HG03039 (cell line): ENCODE results near the gene ROR1.

Source experiments
- ATAC-seq: cut with Tn5 transposase; IDR thresholded peaks from one replicate; pipeline ENCODE4 v1.9.1; 2021; ENCODE audit warnings: mild to moderate bottlenecking, moderate library complexity; ENCODE audit not compliant: unreplicated experiment

The ROR1 gene

DNA sequence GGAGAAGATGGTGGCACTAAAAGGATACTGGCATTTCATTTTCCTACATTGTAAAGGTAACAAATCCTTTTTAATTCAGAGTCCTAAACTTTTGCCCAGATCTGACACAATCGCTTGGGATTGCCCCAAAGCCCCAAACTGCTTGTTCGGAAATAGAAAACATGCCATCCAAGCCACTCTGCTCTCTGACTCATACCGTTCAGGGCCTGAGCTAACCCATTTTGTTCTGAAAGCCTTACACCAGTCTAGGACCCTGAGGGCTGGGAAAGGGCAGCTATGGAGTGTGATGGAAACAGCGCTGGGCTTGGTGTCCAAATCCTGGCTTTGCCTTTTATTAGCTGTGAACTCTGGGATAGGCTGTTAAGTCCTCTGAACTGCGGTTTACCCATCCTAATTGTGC, 270.2 kb downstream of the ROR1 start:
- ATAC-seq = no peak

DNA sequence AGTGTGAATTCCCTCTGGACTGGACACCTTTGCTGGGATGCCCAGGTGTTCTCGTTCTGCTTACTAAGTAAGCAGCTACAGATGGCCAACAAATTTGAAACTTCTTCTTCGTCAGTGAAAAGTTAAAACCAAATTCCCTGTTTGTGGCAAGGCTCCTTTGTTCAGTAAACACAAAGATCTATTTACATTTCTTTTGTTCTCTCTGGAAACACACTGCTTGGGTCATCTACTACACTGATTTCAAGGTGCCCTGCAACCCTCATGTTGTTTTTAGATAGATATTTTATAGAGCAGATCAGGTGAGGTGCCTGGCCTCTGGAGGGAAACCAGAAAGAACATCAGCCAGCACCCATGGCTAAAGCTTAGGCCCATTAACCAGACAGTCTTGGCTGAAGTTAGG, 272.4 kb downstream of the ROR1 start:
- no peak for ATAC-seq

DNA sequence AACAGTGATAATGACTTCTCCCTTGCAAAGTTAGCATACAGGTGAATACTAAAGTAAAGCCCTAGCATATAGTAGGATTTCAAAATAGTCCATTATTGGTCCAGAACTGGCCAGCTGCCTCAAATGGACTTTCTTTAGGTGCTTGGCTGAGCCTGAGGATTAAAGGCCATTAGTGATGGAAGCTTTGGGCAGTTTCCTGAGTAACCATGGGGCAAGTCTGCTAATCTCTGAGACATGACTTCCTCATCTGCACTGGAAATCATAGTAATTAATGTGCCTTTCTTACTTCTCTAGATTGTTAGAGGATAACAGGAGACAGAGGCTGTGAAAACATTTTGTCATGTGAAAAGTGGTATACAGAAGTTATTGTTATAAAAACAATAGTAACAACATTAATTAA, 273.1 kb downstream of the ROR1 start:
- ATAC-seq = no peak

DNA sequence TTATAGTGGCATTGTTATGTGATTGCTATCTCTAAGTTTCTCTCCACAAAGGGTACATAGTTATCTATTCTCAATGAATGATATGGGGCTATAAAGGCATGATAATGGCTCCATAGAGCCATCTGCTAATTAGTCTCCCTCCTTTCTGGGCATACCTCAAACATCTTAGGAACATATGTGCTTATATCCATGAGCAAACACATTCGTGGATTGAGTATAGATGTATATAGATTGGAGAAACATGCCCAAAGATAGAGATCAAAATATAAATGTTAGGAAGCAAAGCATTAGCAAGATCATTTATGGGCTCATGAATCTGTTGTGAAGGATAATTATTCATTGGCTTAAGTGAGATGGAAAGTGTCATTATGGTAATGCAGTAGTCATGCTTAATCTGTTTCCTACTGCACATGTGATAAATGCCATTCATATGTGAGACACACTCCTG, 273.8 kb downstream of the ROR1 start:
- no peak for ATAC-seq

DNA sequence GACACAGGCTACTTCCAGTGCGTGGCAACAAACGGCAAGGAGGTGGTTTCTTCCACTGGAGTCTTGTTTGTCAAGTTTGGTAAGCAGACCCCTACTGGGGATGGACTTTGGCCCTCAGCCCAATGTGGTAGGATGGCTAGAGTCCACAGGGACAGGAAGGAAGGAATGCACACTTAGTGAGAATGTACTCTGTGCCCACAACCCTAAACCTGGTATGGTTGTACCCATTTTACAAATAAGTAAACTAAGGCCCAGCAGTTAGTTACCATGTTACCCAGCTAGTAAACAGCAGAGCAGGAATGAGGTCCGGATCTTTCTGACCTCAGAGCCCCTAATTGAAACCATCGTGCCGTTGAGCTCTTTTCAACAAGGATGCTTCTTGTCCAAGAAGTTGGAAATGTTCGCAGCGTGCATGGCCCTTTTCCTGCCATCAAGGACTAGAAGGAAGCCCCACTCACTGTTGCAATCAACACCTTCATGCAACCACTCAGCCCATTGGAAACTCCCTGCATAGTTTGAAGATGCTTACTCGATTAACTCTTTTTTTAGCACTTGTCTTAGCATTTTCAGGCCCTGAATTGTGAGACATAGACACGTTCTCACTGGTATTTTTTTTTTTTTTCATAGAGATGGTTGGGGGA, 276.2 kb downstream of the ROR1 start:
- no peak for ATAC-seq

DNA sequence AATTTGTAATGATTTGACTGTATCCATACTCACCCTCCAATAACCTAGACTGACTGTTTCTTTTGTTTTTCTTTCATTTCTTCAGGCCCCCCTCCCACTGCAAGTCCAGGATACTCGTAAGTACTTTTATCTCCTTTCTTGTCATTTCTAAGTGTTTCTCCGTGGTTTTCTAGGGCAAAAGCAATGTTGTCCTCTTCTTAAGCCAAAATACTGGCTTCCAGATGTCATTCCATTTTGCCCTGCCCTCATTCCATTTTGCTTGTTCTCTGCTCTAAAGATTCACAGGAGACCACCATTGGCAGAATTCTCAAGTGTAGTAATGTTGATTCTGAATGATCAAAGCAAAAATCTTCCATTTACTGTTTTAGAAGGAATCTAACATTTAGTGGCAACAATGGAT, 276.8 kb downstream of the ROR1 start:
- no peak for ATAC-seq

DNA sequence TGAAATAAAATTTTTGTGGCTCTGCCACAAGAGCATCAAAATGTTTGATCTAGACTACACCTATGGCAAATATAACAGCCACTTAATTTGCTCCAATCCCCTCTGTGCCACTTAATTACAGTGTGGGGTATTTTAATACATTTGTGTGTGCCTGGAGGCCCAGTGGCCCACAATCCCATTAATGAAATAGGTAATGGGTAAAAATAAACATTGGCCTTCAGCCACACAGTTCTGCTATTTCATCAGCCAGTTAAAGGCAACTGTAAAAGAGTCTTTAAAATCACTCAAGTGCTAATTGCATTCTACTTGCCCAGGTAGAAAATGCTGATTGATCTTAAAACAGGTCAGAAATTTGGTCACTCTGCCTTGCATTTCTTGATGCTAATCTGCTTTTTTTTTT, 278.0 kb downstream of the ROR1 start:
- ATAC-seq = no peak

DNA sequence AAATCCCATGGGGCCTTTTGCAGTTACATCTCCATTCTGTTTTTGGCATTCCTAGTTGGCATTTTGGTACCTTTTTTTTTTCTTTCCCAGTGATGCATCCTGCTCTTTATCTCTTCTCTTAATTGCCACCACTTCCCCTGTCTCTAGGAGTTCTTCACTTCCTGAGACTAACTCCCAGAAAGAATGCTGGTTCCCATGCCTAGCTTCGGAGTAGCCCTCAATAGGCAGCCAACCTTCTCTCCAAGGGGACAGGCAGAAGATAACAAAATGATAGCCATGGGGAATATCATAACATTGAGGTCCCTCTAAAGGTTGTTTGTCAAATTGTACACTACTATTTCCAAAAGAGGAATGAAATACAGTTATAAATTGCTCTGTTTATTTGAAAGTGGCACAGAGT, 279.0 kb downstream of the ROR1 start:
- no peak for ATAC-seq

DNA sequence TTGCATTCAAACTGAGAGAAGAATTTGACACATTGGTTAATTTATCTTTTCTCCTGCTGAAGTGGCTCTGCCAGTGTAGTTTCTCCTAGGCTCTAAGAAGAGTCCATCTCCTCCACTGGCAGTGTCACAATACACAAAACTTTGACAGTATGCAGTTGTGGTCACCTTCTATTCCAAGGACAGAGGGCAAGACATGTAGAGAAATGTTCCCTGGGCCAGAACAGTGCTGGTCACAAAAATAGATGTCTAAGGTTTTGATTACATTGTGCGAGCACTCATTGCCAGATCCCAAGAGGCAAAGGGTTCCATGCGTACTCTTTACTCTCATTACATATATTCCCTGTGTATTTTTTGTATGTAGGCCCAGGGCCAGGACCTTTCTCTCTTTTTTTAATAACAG, 281.5 kb downstream of the ROR1 start:
- no peak for ATAC-seq

DNA sequence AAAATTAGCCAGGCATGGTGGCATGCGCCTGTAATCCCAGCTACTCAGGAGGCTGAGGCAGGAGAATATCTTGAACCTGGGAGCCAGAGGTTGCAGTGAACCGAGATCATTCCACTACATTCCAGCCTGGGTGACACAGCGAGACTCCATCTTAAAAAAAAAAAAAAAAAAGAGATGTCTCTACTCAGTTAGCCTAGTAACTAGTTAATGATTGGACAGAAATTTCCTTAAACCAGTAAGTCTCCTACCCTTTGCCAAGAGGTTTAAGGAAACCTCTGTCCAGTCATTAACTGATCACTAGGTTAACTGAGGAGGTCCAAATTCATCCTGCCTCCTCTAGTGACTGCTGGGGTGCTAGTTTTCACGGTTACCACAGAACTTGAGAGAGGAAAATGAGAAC, 285.7 kb downstream of the ROR1 start:
- no peak for ATAC-seq

DNA sequence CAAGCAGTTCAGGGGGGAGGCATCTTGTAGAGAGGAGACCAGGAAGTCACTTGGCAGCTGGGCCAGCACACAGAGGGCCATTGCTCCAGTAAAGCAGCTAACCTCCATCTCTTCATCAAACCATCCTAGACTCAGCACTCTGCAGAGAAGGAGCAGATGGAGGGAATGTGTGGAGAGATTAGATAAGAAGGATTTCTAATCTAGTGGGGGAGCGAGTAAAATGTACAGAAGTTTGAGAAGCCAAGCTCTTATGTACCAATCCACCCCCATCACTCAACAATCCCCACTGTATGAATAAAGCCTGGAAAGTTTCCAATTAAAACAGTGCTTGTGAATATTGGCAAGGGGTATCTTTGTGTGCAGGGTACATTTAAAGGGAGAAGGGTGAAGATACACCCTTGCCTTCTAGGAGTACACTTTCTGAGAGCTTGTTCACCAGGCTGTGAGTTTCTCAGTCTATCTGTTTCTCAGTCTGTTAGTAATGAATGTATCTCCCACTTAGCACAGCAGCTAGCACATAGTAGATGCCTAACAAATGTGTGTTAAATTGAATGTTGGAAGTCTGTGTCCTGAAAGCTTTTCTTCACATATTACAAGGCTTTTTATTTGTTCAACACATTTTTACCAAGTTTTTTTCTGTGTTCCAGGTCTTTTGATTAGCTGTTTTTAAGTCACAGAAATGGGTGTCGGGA, 286.9 kb downstream of the ROR1 start:
- no peak for ATAC-seq

DNA sequence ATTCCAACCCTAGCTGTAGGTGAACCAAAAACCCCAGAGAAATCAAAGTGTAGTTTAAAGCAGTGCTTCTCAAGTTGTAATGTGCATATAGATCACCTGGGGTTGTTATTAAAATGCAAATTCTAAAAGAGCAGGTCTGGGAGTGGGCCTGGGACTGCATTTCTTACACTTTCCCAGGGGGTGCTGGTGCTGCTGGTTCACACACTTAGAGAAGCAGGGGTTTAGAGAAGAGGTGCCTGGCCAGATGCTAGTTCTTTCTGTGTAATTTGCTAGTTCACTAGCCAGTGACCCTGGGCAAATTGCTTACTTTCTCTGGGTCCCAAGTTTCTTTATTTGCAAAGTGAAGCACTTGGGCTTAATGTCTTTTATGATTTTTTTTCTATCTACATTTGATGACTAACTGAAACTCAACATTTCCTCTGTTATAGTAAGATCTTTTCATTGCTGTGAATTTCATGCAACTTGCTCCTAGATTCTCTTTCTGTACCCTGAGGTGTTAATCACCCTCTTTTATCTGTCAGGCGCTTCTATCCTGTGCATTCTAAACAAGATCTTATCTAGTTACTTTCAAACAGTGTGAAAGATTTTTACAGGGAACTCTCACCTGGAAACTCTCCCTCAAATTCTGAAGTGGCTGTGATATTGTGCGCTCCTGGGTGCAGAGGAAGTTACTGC, 287.8 kb downstream of the ROR1 start:
- no peak for ATAC-seq

DNA sequence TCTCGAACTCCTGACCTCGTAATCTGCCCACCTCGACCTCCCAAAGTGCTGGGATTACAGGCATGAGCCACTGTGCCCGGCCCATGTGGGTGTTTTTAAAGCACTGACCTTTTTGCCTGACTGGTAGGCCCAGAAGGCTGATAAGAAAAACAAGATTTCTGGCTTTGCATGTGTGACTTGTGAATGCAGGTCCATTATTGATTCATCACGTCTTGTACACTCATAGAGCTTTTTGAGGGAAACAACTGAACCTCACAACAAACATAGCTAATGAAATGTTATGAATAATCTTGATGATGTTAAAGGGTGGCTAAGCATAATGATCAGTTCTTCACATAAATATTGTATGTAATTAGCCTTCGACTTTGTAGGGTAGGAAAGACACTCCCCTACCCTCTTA, 288.7 kb downstream of the ROR1 start:
- no peak for ATAC-seq

DNA sequence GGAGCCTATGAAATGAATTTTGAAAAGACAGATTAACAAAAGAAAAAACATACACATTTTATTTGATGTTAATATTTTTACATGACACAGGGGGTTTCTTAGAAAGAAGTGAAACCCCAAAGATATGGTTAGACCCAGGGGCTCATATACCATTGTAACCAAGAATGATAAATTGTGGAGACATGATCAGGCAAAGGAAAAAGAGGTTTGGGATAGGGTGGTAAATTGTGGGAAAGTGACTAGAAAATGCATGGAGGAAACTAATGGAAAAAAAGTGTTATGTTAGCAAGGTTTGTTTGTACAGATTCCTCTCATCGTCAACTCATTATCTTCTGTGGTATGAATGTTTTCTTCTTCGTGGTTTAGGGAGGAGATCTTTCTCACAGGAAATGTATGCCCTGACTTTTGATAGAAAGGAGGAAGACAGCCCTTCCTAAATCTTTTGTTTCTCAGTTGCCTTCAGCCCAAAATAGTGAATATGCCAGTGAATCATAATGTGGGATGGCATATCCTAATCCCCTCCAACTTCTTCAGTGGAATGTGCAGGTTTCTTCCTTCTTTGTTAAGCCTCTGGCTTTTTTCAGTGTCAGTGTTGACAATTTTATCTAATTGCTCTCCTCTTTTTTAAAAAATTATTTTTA, 289.2 kb downstream of the ROR1 start:
- no peak for ATAC-seq

DNA sequence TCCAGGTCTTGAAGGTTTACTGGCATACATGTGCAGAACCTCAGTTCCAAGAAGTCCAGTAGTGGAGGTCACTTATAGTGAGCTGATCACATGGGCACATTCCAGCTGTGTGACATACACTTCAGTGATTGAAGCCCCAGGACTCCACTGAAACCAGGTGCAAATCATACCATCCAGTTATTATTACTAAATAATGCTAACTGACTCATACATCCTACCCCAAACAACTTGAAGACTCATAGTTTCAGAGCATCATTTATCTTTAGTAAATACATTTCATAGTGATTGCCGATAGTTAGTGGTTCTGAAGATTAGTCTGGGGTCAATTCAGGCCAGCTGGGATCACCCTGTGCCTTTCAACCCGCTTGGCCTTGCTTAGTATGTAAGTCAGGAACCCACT, 291.8 kb downstream of the ROR1 start:
- ATAC-seq = no peak

DNA sequence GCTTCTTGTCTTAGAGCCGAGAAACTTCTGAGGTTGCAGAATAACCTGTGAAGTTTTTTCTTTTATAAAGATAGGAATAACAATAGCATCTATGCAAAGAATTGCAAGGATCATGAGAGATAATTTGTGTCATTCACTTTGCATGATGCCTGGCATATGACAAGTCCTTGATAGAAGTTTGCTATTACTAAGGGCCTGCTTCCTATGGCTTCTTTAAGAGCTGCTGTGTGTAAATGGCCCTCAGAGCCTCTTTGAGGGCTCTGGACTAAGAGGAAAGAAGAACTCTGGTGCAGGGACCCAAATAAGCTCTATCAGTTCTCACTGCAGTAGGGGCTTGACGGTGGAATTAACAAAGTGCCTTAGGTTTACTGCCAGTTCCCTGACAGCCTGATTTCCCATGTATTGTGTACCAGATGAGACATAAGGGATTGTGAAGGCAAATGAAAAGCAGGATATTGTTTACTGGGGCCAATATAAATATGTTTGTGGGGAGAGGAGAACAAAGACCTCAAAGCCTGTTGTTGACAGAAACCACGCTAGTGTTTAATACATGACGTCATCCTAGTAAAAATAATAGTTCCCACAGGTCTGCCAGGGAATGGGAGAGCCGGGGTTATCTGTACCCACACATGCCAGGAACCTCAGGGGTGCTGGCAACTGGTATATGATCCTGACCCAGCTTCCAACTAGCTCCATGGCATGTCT, 298.4 kb downstream of the ROR1 start:
- ATAC-seq = no peak

DNA sequence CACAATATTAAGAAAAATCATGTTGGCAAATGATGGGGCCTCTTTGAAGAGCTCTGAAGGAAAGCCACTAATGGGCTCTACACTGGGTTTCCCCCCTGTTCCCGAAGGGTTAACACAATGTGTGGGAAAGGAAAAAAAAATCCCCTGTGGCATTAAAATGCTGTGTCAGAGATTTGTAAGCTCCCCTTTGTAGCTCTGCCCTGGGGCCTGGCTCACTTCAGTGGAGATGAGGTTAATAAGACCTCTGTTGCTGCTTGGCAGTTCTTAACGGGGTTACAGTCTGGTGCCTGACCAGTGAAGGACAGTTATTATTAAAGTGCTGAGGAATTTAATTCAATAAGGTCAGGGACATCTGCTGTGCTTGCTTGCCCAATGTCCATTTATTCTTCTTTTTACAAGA, 299.9 kb downstream of the ROR1 start:
- ATAC-seq = no peak

DNA sequence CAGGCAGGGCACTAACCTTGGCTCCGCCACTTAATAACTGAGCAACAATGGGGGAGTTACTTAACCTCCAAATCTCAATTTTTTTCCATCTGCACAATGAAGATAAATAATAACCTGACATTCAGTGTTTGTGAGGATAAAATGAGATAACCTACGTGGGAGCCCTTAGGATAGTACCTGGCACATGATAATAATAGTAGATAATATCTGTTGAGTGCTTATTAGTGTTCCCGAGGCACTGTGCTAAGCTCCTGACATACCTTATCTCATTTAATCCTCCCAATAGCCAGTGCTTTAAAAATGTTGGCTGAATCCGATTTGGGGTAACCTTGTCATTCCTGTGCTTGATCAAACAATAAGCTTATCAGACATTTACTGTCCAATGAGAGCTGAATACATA, 300.9 kb downstream of the ROR1 start:
- no peak for ATAC-seq

DNA sequence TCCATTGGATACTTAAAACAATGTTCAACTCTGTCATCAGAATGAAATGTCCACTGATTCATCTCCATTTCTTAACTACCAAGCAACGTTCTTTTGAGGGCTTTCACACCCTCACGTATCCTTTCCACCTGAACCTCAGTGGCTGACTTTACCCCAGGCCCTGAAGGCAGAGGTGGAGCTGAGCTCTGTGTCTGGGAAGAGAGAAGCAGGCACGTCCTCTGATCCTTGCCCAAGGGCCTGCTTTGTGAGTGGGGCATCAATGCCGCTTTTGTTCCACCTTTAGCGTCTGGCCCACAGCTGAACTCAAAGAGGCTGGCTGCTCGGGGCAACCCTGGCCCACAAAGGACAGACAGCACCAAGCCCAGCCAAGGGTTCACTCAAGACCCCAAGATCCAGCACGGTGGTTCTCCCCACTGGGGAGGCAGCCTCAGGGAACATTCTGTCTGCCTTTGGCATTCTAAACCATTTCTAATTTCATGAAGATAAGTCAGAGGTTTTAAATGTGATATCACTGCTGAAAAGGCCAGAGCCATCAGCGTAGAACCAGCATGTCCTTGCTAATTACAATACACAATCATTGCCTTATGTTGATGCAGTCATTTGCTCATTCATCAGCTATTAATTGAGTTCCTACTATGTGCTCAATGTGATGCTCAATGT, 303.6 kb downstream of the ROR1 start:
- no peak for ATAC-seq

DNA sequence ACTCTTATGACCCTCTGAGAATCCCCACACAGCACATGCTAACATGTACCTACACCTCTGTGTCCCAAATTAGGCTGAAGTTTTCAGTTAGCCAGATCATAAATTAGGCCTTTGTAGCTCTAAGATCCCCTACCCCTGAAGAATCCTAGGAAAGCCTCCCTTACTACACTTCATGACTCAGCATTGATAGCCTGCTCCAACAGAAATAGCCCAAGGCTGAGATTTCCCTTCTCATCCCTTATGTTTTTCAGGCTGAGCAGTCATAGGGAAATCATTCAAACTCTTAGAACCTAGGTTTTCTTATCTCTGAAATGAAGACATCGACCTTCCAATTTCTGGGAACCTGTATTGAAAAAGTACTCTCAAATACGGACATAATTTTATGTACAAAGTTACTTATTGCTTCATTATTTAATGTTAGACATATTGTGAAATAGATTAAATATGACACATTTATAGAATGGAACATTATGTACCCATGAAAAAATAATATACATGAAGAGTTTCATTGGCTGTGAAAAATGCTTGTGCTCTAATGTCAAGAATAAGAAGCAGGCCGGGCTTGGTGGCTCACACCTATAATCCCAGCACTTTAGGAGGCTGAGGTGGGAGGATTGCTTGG, 307.2 kb downstream of the ROR1 start:
- ATAC-seq = no peak
